Activated CD4-positive, alpha-beta T cell treated with anti-CD3 and anti-CD28 coated beads for 4 hours (primary cell): ENCODE data around the gene UPK3B.
"Not testable (repeated sequence)": the region's sequence is repeated elsewhere in the genome, so short reads cannot be mapped to it uniquely, and the experiment has no call there.

ENCODE experiments used
- DNase-seq, 2 donors: peaks; one replicate each; pipeline ENCODE4 v3.0.0-alpha.2; 2020

UPK3B gene

GRCh38 chr7:76495717-76496116 is 14.6 kb upstream of the UPK3B start:
- DNase-seq = not testable (repeated sequence)

- DNase-seq = not testable (repeated sequence)
Observed at GRCh38 chr7:76497918-76498582, 12.3 kb upstream of the UPK3B start.

- DNase-seq = not testable (repeated sequence)
Observed at GRCh38 chr7:76498583-76499200, 11.7 kb upstream of the UPK3B start.

DNA sequence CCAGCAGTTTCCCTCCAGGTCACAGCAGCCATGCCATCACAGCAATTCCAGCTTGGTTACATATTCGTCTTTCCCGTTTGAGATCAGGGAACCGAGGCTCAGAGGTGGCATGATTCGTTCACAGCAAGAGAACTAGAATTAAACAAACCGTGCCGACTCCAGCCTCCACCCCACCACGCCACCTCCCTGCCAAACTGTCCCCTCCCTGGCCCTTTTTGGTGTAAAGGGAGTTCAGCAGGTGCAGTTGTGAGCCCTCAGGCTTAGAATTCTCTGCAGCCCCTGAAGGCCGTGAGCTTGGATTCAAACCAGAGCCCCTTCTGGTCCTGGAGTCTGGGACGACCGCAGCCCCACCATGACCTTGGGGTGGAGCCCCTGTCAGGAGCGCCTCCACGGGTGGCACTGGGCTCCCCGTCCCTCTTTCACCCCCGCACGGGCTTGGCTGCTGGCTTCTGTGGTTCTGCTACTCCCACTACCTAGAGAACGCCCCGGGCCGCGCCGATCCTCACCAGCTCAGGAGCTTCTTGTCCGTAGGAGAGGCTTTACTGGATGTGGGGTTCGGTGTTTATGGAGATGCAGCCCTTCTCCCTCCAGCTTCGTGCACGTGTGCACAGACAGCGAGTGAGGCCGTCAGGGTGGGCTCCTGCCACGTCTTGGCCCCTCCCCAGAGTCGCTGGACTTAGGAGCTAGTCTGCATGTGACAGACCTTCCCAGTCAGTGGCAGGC is 11.0 kb upstream of the UPK3B start:
- DNase-seq = not testable (repeated sequence)

DNA sequence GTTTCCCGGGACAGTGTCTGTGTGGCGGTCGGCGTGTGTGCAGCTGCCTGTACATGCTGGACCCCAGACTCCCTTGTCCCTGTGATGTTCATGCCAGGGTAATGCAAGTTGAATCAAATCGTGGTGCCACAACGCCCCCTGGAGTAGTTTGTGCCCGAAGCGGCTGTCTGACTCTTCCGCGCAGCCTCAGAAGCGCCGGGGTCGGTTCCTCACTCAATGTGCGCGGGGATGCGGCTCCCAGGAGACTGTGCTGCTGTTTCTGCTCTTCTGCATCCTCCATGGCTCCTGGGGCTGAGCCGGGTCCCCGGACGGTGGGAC is 10.5 kb upstream of the UPK3B start:
- DNase-seq = not testable (repeated sequence)

DNA sequence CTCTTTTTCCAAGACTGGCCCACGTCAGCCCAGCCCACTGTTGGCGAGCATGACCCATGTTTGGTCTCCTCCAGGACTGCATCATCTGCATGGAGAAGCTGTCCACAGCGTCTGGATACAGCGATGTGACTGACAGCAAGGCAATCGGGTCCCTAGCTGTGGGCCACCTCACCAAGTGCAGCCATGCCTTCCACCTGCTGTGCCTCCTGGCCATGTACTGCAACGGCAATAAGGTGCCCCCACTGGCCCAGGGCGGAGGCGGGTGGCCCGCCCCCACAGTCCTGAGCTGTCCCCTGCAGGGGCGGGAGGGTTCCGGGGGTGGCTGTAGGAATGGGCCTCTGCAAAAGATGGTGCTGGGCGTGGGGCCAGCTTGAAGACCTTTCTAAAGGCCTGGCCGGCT is 8.1 kb upstream of the UPK3B start:
- DNase-seq = not testable (repeated sequence)

- DNase-seq = not testable (repeated sequence)
Observed at GRCh38 chr7:76502836-76503235, 7.5 kb upstream of the UPK3B start.

- not testable (repeated sequence) for DNase-seq
Observed at GRCh38 chr7:76503244-76503643, 7.1 kb upstream of the UPK3B start.

DNA sequence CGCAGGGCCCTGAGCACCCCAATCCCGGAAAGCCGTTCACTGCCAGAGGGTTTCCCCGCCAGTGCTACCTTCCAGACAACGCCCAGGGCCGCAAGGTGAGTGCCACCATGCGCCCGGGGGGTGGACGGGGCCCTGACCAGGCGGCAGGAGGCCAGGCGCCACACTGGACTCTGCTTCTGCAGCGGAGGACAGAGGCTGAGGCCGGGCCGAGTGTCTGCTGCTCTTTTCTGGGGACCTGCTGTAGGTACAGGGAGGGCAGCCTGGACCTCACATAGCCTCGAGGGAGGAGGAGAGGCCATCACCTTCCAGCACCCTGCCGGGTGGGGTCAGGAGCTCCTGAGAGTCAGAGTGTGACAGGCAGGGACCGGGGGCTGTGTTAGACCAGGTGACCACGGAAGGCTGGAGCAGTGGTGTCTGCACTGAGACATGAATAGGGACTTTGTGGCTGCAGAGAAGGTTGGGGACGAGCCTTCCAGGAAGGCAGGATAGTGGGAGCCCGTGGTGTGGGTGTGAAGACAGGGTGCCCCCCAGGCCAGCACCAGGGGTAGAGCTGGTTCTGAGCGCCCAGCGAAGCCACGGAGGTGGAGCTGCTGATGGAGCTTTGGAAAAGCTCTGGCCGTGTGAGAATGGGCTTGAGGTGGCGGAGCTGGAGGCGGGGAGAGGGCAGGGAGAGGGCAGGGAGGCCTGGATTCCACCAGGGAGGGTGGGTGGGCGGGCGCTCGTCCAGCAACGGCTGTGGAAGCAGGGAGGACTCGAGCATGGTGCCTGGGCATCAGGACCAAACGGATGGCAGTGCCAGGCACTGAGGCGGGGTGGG is 5.8 kb upstream of the UPK3B start:
- not testable (repeated sequence) for DNase-seq

DNA sequence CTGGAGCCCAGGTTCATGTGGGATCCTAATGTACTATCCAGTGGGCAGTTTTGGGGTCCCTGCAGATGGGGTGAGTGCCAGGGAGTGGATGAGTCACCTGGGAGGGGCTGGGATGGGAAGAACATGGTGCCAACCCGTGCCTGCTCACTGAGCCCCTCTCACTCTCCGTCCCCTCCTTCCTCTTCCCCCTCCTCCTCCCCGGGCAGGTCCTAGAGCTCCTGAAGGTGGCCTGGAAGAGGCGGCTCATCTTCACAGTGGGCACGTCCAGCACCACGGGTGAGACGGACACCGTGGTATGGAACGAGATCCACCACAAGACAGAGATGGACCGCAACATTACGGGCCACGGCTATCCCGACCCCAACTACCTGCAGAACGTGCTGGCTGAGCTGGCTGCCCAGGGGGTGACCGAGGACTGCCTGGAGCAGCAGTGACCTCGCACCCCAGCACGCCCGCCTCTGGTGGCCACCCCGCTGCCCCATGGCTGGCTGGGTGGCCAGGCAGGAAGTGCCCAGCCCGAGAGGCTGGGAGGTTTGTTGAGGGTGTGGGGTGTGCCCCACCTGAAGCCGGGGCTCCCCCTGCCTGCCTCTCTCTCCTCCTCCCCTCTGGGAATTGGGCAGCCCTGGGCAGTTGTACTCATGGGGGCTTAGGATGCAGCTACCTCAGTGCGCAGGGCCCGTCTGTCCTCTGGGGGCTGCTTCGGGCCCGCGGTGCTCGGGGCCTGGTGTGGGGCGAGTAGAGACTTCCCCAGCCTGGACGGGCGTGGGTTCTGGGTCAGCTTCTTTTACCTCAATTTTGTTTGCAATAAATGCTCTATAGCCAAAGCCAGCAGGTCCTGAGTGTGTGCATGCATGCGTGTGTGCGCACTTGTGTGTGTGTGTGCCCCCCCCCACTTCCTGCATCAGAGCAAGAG is 4.9 kb upstream of the UPK3B start:
- no peak for DNase-seq

GRCh38 chr7:76506081-76506440 is 4.3 kb upstream of the UPK3B start:
- no peak for DNase-seq

- DNase-seq = not testable (repeated sequence)
Observed at GRCh38 chr7:76506643-76507042, 3.7 kb upstream of the UPK3B start.

- no peak for DNase-seq
Observed at GRCh38 chr7:76507723-76508406, 2.5 kb upstream of the UPK3B start.

DNA sequence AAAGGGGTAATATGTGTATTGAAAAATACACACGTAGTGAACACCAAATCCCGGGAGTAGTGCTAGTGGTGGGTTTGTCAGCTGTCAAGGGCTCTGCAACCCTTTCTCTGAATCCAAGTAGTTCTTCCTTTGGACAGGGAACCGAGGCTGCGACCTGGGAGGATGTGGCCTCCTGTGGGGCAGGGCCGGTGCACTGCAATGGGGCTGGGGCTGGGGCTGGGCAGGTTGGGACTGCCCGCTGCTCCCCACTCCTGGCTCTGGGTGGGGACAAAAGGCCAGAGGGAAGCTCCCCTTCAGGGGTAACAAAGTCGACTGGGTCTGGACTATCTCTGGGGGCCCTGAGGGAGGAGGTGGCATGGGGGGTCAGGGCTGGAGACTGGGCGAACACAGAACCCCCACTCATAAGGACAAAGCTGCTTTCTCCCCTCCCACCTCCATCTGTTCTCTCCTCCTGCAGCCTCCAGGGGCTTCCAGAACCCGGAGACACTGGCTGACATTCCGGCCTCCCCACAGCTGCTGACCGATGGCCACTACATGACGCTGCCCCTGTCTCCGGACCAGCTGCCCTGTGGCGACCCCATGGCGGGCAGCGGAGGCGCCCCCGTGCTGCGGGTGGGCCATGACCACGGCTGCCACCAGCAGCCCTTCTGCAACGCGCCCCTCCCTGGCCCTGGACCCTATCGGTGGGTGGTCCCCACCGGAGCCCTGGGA is 1.0 kb downstream of the UPK3B start:
- not testable (repeated sequence) for DNase-seq

- not testable (repeated sequence) for DNase-seq
Observed at GRCh38 chr7:76511911-76512885, 1.8 kb downstream of the UPK3B start.

GRCh38 chr7:76512941-76513816 is 2.8 kb downstream of the UPK3B start:
- DNase-seq = no peak

GRCh38 chr7:76513817-76514799 is 3.8 kb downstream of the UPK3B start:
- no peak for DNase-seq
